H1 (cell line): ENCODE data around the gene TSPAN2.

ENCODE experiments used
- CEBPB ChIP-seq: IDR thresholded peaks from 2 replicates; pipeline ENCODE4 v1.6.1; 2012; ENCODE audit warnings: low read depth, low read length
- EP300 ChIP-seq, 2 experiments: IDR thresholded peaks; 1 replicate in 1 of 2; 2 replicates in 1 of 2; pipeline ENCODE4 v1.6.1; 2011 to 2012; ENCODE audit warnings: low read depth in 2 of 2, low read length in 2 of 2, mild to moderate bottlenecking in 2 of 2, borderline replicate concordance in 1 of 2, inconsistent platforms in 1 of 2, moderate library complexity in 1 of 2
- EZH2 ChIP-seq: fragments of 200-600 bp; sonication (generic); IDR thresholded peaks from 2 replicates; pipeline ENCODE4 v1.7.1; 2012; ENCODE audit warnings: low read depth, mild to moderate bottlenecking, moderate library complexity, low read length, inconsistent platforms; ENCODE audit not compliant: severe bottlenecking
- JUND ChIP-seq: IDR thresholded peaks from 2 replicates; pipeline ENCODE4 v1.6.1; 2011; ENCODE audit warnings: mild to moderate bottlenecking, improper control_type of control experiment, low read length
- POLR2A ChIP-seq, 2 experiments: IDR thresholded peaks; 1 replicate in 1 of 2; 2 replicates in 1 of 2; pipeline ENCODE4 v1.6.1; 2011; ENCODE audit warnings: low read depth in 2 of 2, low read length in 2 of 2, mild to moderate bottlenecking in 2 of 2; ENCODE audit errors: control extremely low read depth in 1 of 2
- RAD21 ChIP-seq, 2 experiments: IDR thresholded peaks in 1 of 2; conservative IDR thresholded peaks in 1 of 2; 2 replicates each; pipeline ENCODE4 v1.6.1; 2011; ENCODE audit warnings: low read depth in 2 of 2, low read length in 2 of 2, improper control_type of control experiment in 1 of 2, inconsistent platforms in 1 of 2, mild to moderate bottlenecking in 1 of 2, moderate library complexity in 1 of 2
- RNF2 ChIP-seq: fragments of 200-900, 300-1000 bp; sonication (generic); IDR thresholded peaks from 2 replicates; pipeline ENCODE4 v1.7.1; 2016; ENCODE audit warnings: borderline replicate concordance, low read depth, mild to moderate bottlenecking, antibody characterized with exemption, low read length; ENCODE audit not compliant: poor library complexity, severe bottlenecking; ENCODE audit errors: missing control alignments
- SIN3A ChIP-seq, 2 experiments: IDR thresholded peaks in 1 of 2; conservative IDR thresholded peaks in 1 of 2; 2 replicates each; pipeline ENCODE4 v1.6.1; 2011 to 2012; ENCODE audit warnings: low read length in 2 of 2, improper control_type of control experiment in 1 of 2, low read depth in 1 of 2, mild to moderate bottlenecking in 1 of 2
- TAF1 ChIP-seq: IDR thresholded peaks from 2 replicates; pipeline ENCODE4 v1.6.1; 2011; ENCODE audit warnings: mild to moderate bottlenecking, low read depth, low read length
- TAF7 ChIP-seq: optimal IDR thresholded peaks from 2 replicates; pipeline ENCODE3; 2011; ENCODE audit warnings: low read depth, mild to moderate bottlenecking, inconsistent platforms, low read length, moderate library complexity, borderline replicate concordance
- TEAD4 ChIP-seq: IDR thresholded peaks from 2 replicates; pipeline ENCODE4 v1.6.1; 2012; ENCODE audit warnings: low read depth, low read length, inconsistent platforms, mixed read lengths
- TF ChIP-seq, protein P1 (sequence below), 3 experiments: IDR thresholded peaks; 1 replicate in 2 of 3; 2 replicates in 1 of 3; pipeline versions ENCODE4 v1.5.1 to v1.6.1; 2011; ENCODE audit warnings: low read length in 3 of 3, mild to moderate bottlenecking in 3 of 3, inconsistent platforms in 2 of 3, low read depth in 1 of 3, moderate library complexity in 1 of 3; ENCODE audit not compliant: insufficient read depth in 1 of 3; ENCODE audit errors: control extremely low read depth in 1 of 3
- TF ChIP-seq, protein P2 (sequence below): IDR thresholded peaks from 2 replicates; pipeline ENCODE4 v1.6.1; 2012; ENCODE audit warnings: inconsistent platforms

DNA sequence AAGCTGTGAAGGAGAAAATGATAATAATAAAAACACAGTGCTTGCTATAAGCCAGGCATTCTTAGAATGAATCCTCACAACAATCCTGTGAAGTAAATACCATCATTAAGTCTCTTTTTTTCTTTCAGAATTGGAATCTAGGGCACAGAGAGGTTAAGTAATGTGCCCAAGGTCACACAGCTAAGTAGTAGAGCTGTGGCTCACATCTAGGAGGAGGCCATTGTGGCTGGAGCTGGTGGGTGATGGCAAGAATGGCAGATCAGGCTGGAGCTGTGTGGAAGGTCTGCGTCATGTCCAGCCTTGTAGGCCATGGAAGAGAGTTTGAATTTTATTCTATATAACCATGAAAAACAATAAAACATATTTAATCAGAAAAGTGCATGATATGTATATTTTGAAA, 38.2 kb upstream of the TSPAN2 start:
- TF ChIP-seq TEAD4 (no peak), EZH2 (no peak), RAD21 (IDR thresholded peaks at IDR 0.05 in 1 of 2, conservative IDR thresholded peaks at IDR 0.05 in 1 of 2; ENCODE audit: low read depth in 2 of 2, low read length in 2 of 2) (no peak), CEBPB (no peak), POLR2A (IDR thresholded peaks at IDR 0.05; ENCODE audit: control extremely low read depth in 1 of 2, low read depth in 2 of 2, low read length in 2 of 2) (no peak), TAF1 (no peak), JUND (no peak), RNF2 (no peak), EP300 (IDR thresholded peaks at IDR 0.05; ENCODE audit: borderline replicate concordance in 1 of 2, low read depth in 2 of 2, low read length in 2 of 2) (no peak), TAF7 (no peak), SIN3A (conservative IDR thresholded peaks at IDR 0.05 in 1 of 2, IDR thresholded peaks at IDR 0.05 in 1 of 2; ENCODE audit: low read depth in 1 of 2, low read length in 2 of 2) (no peak)
- TF ChIP-seq, protein P1, sequence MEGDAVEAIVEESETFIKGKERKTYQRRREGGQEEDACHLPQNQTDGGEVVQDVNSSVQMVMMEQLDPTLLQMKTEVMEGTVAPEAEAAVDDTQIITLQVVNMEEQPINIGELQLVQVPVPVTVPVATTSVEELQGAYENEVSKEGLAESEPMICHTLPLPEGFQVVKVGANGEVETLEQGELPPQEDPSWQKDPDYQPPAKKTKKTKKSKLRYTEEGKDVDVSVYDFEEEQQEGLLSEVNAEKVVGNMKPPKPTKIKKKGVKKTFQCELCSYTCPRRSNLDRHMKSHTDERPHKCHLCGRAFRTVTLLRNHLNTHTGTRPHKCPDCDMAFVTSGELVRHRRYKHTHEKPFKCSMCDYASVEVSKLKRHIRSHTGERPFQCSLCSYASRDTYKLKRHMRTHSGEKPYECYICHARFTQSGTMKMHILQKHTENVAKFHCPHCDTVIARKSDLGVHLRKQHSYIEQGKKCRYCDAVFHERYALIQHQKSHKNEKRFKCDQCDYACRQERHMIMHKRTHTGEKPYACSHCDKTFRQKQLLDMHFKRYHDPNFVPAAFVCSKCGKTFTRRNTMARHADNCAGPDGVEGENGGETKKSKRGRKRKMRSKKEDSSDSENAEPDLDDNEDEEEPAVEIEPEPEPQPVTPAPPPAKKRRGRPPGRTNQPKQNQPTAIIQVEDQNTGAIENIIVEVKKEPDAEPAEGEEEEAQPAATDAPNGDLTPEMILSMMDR (IDR thresholded peaks at IDR 0.05; ENCODE audit: control extremely low read depth in 1 of 3, insufficient read depth in 1 of 3, low read depth in 1 of 3, low read length in 3 of 3) = no peak
- TF ChIP-seq, protein P2, sequence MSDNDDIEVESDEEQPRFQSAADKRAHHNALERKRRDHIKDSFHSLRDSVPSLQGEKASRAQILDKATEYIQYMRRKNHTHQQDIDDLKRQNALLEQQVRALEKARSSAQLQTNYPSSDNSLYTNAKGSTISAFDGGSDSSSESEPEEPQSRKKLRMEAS = no peak
